HG03060 (cell line): Measurements from ENCODE around the gene ATP5PD.
"Not testable (repeated sequence)": the region's sequence is repeated elsewhere in the genome, so short reads cannot be mapped to it uniquely, and the experiment has no call there.

Source experiments
- ATAC-seq: cut with Tn5 transposase; IDR thresholded peaks from one replicate; pipeline ENCODE4 v1.9.1; 2021; ENCODE audit warnings: low read depth, moderate number of reproducible peaks; ENCODE audit not compliant: unreplicated experiment

ATP5PD gene

DNA sequence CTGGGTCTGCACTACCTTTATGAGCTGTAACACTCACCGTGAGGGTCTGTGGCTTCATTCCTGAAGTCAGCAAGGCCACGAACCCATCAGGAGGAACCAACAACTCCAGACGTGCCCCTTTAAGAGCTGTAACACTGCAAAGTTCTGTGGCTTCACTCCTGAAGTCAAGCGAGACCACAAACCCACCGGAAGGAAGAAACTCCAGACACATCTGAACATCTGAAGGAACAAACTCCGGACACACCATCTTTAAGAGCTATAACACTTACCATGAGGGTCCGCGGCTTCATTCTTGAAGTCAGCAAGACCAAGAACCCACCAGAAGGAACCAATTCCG lies 21.4 kb downstream of the ATP5PD start:
- not testable (repeated sequence) for ATAC-seq

DNA sequence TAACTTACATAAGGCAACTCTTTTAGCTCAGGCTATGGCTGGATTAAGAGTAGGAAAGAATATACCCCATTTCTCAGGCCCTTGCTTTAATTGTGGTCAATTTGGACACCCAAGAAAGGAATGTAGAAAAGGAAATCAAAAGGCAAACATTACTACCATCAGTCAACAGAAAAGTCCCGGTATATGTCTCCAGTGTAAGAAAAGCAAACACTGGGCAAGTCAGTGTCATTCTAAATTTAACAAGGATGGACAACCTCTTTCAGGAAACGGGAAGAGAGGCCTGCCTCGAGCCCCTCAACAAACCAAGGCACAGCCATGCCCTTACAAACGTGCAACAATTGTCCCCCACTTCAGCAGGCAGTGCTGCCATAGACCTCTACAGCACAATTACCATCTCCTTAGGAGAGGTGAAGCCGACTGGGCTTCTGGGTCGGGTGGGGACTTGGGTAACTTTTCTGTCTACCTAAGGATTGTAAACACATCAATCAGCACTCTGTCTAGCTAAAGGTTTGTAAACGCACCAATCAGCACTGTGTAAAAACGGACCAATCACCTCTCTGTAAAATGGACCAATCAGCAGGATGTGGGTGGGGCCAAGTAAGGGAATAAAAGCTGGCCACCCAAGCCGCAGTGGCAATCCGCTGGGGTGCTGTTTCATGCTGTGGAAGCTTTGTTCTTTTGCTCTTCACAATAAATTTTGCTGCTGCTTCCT lies 21.9 kb downstream of the ATP5PD start:
- no peak for ATAC-seq

DNA sequence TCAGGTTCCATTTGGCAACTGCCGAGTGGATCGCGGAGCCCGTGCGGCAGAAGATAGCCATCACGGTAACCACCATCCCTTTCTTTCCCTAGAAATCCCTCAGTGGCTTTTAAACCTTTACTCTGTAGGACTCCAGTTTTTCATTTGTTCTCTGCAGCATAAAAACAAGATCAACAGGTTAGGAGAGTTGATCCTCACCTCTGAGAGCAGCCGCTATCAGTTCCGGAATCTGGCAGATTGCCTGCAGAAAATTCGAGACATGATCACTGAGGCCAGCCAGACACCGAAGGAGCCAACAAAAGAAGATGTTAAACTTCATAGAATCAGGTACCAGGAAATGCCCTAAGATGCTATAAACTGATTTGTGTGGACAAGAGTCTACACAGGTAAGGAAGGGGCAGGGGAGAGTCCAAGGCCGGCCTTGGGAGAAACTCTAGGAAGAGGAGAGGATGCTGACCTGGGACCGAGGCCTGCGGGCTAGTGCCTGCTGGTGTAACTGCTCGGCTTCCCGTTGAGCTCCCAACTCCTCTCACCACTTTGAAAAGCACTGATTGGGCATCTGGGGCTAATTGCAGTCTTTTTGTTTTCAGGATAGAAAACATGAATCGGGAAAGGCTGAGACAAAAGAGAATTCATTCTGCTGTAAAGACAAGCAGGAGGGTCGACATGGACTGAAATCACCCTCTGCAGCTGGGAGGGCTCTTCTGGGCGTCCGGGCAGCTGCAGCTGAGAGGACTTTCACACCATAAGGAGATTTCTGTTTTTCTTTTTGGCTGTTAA lies 26.2 kb downstream of the ATP5PD start:
- ATAC-seq: no peak

DNA sequence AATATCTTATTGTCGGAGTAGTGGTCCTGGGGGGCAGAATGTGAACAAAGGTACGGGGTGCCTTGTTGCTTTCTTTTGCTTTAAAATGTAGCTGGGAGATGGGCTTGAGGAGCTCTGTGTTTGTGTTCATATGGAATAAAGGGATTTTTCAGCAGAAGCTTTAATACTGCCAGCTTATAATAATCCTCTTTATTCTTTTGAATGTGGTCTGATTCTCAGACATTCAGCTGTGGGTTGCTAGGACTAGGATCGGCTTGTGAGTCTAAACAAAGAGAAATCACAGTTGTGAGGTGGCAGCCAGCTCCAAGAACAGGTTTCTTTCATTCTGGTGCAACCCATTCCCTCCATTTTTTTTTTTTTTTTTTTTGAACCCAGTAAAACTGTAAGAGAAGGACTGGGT lies 27.1 kb downstream of the ATP5PD start:
- ATAC-seq: no peak

DNA sequence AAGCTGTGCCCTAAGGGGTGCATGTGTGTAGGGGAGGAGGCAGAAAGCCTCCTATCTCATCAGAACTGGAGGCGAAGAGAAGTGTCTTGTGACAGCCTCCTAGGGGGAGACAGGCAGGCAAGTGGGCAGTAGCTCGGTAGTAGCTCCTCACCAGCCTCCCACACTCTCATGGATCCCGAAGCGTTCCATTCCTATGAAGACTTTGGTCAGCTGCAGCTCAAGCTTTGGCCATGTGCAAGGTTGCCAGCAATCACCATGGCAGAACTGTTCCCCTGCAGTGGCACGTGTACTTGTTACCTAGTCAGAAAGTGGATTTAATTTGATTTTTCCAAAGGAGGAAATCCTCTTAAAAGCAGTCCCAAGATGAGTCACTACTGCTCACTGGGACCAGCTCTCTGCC lies 27.6 kb downstream of the ATP5PD start:
- no peak for ATAC-seq

DNA sequence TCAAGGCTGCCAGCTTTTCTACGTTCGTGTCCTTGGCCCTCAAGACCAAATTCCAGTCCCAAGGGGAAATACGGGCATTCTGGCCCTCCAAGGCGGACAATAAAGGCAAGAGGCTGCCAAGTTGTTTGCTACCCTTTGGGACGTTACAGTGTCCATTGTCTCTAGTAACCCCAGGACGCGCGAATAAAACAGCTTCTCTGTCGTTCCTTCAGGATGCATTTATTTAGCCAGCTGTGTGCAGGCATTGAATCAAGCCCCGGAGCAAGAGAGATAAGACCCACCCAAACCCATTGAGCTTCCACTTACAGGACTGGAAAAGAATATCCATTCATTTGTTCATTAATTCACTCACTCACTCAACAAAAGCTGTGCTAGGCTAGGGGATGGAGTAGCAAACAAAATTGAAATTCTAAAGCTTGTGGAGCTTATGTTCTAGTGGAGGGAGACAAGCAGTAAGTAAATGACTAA lies 33.6 kb downstream of the ATP5PD start:
- no peak for ATAC-seq

DNA sequence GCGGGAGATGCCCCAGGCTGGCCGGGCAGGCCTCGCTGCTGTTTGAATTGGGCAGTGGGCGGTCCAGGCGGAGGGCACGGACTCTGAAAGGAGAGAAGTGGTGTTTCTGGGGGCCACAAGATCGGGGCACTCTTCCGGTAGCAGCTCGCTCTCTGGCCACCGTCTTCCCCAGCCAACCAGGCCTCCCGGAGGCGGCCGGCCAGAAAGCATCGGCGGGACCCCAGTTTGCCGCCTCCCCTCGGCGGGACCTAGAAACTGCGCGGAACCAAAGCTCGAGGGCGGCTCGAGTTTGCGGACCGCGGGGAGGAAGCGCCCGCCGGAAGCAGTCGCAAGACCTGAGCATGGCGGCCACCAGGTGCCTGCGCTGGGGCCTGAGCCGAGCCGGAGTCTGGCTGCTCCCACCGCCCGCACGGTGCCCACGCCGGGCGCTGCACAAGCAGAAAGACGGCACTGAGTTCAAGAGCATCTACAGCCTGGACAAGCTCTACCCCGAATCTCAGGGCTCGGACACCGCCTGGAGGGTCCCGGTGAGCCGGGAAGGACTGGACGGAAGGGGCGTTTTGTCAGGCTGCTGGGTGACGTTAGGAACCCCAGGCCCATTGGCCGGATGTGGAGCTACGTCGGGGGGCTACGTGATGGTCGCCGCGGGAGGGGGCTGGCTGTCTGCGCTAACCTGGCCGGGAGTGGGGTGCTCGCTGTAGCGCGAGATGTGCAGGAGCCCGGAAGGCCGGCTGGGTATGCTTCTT lies 34.2 kb downstream of the ATP5PD start, which contains the start of gene MRPL58:
Gene MRPL58 (plus strand): TSS at position 325 of the 746 bp plus-strand sequence. CDS start 17 bp downstream, at position 342.
- peak; percentile 54 for ATAC-seq

DNA sequence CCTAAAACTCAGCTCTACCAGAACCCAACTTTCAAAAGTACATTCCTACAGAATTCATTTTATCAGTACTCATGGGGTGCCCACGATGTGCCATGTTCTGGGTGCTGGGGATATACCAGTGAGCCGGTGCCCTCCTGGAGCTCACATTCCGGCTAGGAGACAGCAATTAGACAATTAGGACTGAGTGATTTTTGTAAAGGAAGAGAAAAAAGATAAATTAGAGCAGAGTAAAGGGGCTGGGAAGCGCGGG lies 34.7 kb downstream of the ATP5PD start:
- no peak for ATAC-seq

DNA sequence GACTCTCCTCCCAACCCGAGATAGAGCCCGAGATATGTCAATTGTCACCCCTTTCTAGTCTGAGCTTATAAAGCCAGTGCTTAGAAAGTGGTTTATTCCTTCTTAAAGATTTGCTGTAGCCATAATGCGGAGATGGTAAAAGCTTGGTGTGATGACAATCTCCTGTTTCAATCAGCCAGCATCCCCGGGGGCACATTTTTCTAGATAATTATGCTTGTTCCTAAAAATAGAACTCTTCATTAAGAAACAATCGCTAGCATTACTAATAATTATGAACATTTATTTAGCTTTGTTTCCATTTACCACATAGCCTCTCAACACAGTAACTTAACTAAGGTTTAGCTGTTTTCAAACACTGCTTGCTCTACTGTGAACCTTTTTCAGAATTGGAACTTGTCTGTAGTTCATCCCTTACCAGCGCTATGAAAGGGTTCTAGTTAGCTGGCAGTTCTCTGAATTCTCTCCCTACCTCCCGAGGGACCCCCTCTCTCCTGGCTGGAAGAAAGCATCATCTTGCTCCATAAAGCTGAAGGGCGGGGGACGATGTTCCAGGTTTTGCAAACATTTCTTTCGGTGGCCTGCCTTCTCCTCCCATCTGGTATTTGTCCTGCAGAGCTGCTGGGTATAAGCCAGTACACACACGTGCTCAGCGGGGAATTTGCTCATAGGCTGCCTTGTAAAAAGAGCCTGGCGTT lies 35.2 kb downstream of the ATP5PD start:
- ATAC-seq: no peak

DNA sequence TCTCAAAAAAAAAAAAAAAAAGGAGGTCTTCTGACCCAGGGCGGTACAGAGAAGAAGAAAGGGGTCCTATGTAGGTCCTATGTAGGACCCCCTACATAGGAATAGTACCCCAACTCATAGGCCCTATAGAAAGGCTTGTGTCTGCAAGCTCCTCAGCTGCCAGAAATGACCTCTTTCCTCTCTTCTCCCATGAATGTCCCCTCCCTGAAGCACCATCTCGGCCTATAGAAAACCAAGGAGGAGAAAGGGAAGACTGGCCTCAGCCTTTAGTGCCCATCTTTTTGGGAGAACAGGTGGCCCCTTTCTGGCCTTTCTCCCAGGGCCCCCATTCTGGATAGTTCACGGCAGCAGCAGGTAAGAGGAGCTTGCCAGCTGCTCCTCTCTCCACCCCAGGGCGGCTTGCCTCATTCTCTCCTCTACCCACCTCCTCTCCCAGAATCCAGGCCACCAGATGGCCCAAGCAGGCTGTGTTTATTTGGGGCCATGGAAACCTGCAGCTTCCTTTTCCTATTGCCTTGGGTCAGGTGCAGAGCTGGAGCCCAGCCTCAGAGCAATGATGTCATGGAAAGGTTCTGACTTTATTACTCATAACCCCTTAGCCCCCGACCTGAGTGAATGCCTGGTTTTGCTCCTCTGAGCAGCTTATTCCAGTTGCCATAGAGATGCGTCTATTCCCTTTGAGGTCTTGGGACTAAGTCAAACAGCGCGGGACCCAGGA lies 35.9 kb downstream of the ATP5PD start:
- no peak for ATAC-seq

DNA sequence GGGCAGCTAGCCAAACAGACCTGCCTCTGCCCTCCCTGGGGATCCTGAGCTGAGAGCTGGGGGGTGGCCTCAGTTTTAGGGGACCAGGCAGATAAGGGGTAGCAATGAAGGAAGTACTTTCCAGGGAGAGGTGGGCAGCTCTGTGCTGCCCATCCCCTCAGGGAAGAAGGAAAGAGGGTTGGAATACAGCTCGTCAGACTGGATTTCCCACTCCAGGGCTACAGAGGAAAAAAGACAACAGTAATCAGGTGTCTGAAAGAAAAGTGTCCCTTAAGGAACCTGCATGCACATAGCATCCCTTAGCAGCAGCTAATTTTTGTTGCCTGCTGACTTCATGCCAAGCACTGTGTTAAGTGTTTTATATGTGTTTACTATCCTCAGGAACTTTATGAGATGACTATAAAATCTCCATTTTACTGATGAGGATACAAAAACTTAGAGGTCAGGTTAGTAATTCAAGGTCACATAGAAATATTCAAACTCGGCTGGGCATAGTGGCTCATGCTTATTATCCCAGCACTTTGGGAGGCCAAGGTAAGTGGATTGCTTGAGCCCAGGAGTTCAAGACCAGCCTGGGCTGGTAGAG lies 37.5 kb downstream of the ATP5PD start:
- ATAC-seq: no peak

DNA sequence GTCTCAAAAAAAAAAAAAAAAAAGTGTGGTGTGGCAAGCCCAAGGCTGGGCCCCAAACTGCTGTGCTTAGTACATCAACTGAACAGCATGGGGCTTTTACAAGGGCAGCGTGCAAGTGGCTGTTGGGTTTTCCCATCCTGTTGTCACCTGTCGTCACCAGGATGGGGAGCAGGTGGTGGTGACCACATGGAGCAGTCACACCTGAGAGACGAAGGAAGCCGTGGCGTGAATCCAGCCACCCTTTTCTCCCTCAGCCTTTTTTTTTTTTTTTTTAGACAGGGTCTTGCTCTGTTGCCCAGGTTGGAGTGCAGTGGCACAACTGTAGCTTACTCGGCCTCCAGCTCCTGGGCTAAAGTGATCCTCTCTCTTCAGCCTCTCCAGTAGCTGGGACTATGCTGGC lies 38.4 kb downstream of the ATP5PD start:
- no peak for ATAC-seq

DNA sequence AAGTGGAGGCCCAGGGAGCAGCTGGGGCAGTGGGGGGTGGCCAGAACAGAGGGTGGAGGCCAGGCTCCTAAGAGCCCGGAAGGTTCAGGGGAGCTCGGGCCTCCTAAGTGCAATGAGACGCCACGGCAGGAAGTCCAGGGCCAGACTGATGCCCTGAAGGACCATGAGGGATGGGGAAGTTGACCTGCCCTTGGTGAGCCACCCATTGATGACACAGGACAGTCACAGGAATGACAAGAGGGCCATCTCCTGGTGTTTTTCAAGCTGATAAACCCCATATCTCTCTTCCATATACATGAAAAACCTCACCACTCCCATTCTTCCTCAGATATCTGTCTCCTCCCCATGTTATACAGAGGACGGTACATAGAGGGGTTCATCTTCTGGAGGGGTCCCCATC lies 40.1 kb downstream of the ATP5PD start:
- ATAC-seq: no peak

DNA sequence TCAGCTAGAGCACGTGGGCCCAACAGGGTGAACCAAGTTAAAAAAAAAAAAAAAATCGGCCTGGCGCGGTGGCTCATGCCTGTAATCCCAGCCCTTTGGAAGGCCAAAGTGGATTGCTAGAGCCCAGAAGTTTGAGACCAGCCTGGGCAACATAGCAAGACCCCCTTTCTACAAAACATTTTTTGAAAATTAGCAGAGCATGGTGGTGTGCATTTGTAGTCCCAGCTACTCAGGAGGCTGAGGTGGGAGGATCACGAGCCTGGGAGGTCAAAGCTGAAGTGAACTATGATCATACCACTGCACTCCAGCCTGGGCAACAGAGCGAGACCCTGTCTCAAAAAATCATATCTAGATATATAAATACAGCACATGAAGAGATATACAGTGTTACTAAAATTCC lies 40.7 kb downstream of the ATP5PD start:
- ATAC-seq: not testable (repeated sequence)

DNA sequence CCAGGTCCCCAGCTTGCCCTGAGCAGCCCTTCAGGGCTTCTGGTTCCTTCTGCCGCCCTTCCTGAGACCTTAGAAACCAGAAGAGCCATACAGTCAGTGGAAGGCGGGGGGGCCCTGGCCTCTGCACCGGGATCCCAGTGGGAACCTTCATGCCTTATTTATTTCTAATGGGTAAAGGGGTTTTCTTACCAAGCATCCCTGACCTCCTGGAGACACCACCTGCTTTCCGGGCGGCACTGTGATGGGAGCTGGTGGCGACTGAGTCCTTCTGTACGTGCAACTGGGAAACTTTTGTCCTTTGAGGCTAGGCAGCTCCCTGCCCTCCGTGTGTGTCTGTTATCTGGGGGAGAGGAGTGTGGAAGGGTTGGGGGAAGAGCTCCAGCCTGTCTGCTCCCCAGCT lies 41.5 kb downstream of the ATP5PD start:
- ATAC-seq: no peak

DNA sequence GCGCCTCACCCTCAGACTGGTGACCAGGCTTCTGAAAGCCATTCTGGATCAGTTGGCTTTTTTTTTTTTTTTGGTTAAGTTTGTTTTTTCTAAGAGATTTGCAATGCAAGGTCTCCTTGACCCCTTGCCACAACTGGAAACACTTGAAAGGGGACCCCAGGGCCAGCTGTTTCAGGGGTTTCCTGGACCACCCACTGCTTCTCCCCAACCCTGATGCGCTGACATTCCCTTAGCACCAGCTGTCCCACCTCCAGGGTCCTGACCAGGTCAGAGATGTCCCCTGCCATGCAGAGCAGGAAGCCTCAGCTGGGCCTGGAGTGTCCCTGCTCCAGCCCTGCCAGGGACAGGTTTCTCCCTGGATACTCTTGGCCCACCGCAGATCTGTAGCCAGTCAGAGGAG lies 42.4 kb downstream of the ATP5PD start:
- no peak for ATAC-seq

DNA sequence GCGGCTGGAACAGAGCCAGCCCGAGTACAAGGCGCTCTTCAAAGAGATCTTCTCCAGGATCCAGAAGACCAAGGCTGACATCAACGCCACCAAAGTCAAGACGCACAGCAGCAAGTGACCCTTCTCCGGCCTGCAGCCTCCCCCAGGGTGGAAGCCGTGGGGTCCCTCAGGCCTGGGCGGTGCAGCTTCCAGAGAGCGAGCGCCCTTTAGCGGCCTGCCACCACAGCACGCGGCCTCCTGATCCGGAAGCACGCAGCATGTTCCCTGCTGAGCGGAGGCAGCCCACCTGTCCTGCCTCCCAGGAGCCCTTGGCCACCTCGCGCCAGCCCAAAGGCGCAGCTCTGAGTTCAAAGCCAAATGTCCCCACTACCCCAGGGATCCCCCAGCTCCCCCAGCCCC lies 42.8 kb downstream of the ATP5PD start:
- ATAC-seq: no peak

DNA sequence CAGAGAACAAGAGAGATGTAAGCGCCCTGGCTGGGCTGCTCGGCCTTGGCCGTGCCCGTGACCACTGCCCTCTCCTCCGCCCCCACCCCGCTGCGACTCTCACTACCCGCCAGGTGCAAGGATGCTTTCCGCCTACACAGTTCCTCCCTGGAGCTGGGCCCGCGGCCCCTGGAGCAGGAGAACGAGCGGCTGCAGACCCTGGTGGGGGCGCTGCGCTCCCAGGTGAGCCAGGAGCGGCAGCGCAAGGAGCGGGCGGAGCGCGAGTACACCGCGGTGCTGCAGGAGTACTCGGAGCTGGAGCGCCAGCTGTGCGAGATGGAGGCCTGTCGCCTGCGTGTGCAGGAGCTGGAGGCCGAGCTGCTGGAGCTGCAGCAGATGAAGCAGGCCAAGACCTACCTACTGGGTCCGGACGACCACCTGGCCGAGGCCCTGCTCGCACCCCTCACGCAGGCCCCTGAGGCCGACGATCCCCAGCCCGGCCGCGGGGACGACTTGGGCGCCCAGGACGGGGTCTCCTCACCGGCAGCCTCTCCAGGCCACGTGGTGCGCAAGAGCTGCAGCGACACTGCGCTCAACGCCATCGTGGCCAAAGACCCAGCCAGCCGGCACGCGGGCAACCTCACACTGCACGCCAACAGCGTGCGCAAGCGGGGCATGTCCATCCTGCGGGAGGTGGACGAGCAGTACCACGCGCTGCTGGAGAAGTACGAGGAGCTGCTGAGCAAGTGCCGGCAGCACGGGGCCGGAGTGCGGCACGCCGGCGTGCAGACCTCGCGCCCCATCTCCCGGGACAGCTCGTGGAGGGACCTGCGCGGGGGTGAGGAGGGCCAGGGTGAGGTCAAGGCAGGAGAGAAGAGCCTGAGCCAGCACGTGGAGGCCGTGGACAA lies 43.5 kb downstream of the ATP5PD start:
- ATAC-seq: no peak
